ENCODE measurements around the gene IFT57.

GRCh38 chr3:108133858-108134554 lies 88.2 kb downstream of the IFT57 start:
- TF ChIP-seq IRF2 (CRISPR knock-in tag; IDR thresholded peaks at IDR 0.05; ENCODE audit: borderline replicate concordance, low read depth): no peak
- no peak for TF ChIP-seq CREB1 (CRISPR knock-in tag; IDR thresholded peaks at IDR 0.05)
- TF ChIP-seq CTCF (IDR thresholded peaks at IDR 0.05): no peak
